Lung (tissue), 12 donors: ENCODE measurements around the gene C1QTNF9B. TPM values are rescaled to one million over a fixed set of nuclear protein-coding genes. Genes with fewer than 3 reads are reported as not detected.

Experiments
- ATAC-seq: fragments of 200-7000 bp; cut with Tn5 transposase; one replicate; pipeline ENCODE4 v1.9.1; 2020; ENCODE audit warnings: moderate number of reproducible peaks; ENCODE audit not compliant: insufficient read depth, low FRiP score
- DNase-seq, 3 donors: peaks; one replicate each; pipeline ENCODE4 v3.0.0-alpha.2; 2013 to 2017
- H3K27ac ChIP-seq, 2 donors: one replicate each; pipeline ENCODE4 v1.5.1; 2013; ENCODE audit warnings: mild to moderate bottlenecking in 2 of 2, moderate library complexity in 2 of 2, control low read depth in 1 of 2, inconsistent platforms in 1 of 2, low read depth in 1 of 2, low read length in 1 of 2
- H3K27me3 ChIP-seq, 3 donors: one replicate each; pipeline ENCODE4 v1.5.1; 2013; ENCODE audit warnings: low read length in 2 of 3; ENCODE audit not compliant: control insufficient read depth in 3 of 3, insufficient read depth in 3 of 3
- H3K36me3 ChIP-seq, 4 donors: one replicate each; pipeline ENCODE4 v1.5.1; 2013; ENCODE audit warnings: low read length in 4 of 4, mild to moderate bottlenecking in 1 of 4, moderate library complexity in 1 of 4; ENCODE audit not compliant: control insufficient read depth in 4 of 4, insufficient read depth in 4 of 4
- H3K4me1 ChIP-seq, 5 donors: one replicate each; pipeline ENCODE4 v1.5.1; 2013; ENCODE audit warnings: low read length in 5 of 5, mild to moderate bottlenecking in 2 of 5, moderate library complexity in 1 of 5; ENCODE audit not compliant: control insufficient read depth in 5 of 5, insufficient read depth in 5 of 5
- H3K4me3 ChIP-seq: one replicate; pipeline ENCODE4 v1.5.1; 2013; ENCODE audit warnings: mild to moderate bottlenecking, control low read depth, moderate library complexity
- H3K9ac ChIP-seq, 2 donors: one replicate each; pipeline ENCODE4 v1.5.1; 2013; ENCODE audit warnings: low read length in 2 of 2, control low read depth in 1 of 2; ENCODE audit not compliant: insufficient read depth in 1 of 2
- H3K9me3 ChIP-seq, 4 donors: one replicate each; pipeline ENCODE4 v1.5.1; 2013; ENCODE audit warnings: low read length in 3 of 4, mild to moderate bottlenecking in 1 of 4, moderate library complexity in 1 of 4; ENCODE audit not compliant: control insufficient read depth in 4 of 4, insufficient read depth in 3 of 4
- WGBS, 2 donors: extraction: QIAGEN DNeasy Blood & Tissue Kit; methylation state at CpG; one replicate each; pipeline ENCODE4 v1.1.7; 2013; 5-methylcytosine and 5-hydroxymethylcytosine counted together
- polyA plus RNA-seq, 2 donors: library from polyadenylated mRNA; stranded (reverse); fragments of 200-250 nt; gene quantifications; one replicate each; pipeline ENCODE4 v1.2.1, GENCODE V29; 2013
- total RNA-seq, 2 donors: library from RNA; depleted of rRNA in 1 of 2; stranded (reverse); fragments of >200 nt in 1 of 2; gene quantifications; one replicate each; pipeline ENCODE4 v1.2.1, GENCODE V29; 2014 to 2021
- TF ChIP-seq, protein P1 (sequence below): IDR thresholded peaks from 2 replicates; pipeline ENCODE4 v1.5.1; 2012; ENCODE audit warnings: mild to moderate bottlenecking; ENCODE audit errors: control extremely low read depth, extremely low read depth
- donor health status: control.
- donor health status: control.
- donor health status: Bipolar disorder and iron deficiency.
- donor health status: healthy.
- donor health status: DM: yes; HTN: yes; CAD: no.

The C1QTNF9B gene
- total and polyA plus RNA-seq, 4 donors: 0.21 TPM; not detected in 3

DNA sequence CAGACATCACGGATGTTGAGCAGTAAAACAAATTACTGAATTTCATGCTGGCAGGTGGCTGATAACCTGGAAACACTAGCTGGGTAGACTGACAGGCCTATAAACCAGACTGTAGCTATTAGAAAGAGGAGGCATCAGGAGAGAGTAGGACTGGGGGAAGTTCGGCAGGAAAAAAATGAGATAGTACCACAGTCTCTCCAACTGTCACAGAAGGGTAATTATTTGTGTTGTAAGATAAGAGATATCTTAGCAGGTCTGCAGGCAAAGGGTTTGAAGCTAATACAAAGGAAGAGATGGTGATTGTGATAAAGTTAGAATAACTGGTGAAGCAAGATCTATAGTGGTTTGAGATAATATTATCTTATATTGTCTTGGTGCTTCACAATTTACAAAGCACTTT, 49.8 kb downstream of the C1QTNF9B start:
- 79% methylated on average over 2 of the region's 2 CpGs for WGBS, 2 donors
- TF ChIP-seq, protein P1, sequence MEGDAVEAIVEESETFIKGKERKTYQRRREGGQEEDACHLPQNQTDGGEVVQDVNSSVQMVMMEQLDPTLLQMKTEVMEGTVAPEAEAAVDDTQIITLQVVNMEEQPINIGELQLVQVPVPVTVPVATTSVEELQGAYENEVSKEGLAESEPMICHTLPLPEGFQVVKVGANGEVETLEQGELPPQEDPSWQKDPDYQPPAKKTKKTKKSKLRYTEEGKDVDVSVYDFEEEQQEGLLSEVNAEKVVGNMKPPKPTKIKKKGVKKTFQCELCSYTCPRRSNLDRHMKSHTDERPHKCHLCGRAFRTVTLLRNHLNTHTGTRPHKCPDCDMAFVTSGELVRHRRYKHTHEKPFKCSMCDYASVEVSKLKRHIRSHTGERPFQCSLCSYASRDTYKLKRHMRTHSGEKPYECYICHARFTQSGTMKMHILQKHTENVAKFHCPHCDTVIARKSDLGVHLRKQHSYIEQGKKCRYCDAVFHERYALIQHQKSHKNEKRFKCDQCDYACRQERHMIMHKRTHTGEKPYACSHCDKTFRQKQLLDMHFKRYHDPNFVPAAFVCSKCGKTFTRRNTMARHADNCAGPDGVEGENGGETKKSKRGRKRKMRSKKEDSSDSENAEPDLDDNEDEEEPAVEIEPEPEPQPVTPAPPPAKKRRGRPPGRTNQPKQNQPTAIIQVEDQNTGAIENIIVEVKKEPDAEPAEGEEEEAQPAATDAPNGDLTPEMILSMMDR: no peak
- no peak for DNase-seq

GRCh38 chr13:23845105-23845725, 52.1 kb downstream of the C1QTNF9B start:
- Histone ChIP-seq H3K9ac (no peak overlapping the region), H3K9me3 (no peaks in the 10 kb centered on the region), H3K27me3 (no peaks in the 10 kb centered on the region), H3K27ac (no peak overlapping the region), H3K4me1 (peaks cover 0 to 3% (median 0%) of the 10 kb centered on the region in 5 donors), H3K4me3 (no peak overlapping the region), H3K36me3 (peaks cover 0 to 6% (median 2%) of the 10 kb centered on the region in 4 donors)
- no peak for DNase-seq
- ATAC-seq: no peak
- TF ChIP-seq, protein P1: no peak
- 91% methylated on average over 5 of the region's 5 CpGs for WGBS, 2 donors

More for the DNA sequence above, 49.8 kb downstream of the C1QTNF9B start:
- H3K4me3 ChIP-seq: no peak overlapping the region
- H3K4me1 ChIP-seq: peaks cover 0 to 6% (median 0%) of the 10 kb centered on the region in 5 donors
- H3K9me3 ChIP-seq: no peaks in the 10 kb centered on the region
- H3K27me3 ChIP-seq: no peaks in the 10 kb centered on the region
- H3K9ac ChIP-seq: no peak overlapping the region
- ATAC-seq: no peak
- peaks cover 0 to 6% (median 2%) of the 10 kb centered on the region in 4 donors for H3K36me3 ChIP-seq
- H3K27ac ChIP-seq: no peak overlapping the region

- ATAC-seq (no peak), DNase-seq (no peak)
- H3K27me3 ChIP-seq: no peaks in the 10 kb centered on the region
- TF ChIP-seq, protein P1: no peak
- H3K36me3 ChIP-seq: peaks cover 0 to 6% (median 2%) of the 10 kb centered on the region in 4 donors
- no peak overlapping the region for H3K9ac ChIP-seq
- no peak overlapping the region for H3K27ac ChIP-seq
- H3K4me3 ChIP-seq: no peak overlapping the region
- H3K4me1 ChIP-seq: peaks cover 0 to 3% (median 0%) of the 10 kb centered on the region in 5 donors
- 75 to 99% methylated on average over 2 of the region's 2 CpGs for WGBS, 2 donors
- H3K9me3 ChIP-seq: no peaks in the 10 kb centered on the region
Observed at GRCh38 chr13:23844132-23844531, 53.2 kb downstream of the C1QTNF9B start.
